GM12891 (cell line): ENCODE data around the gene ZNF516.

Experiments used
- POLR2A ChIP-seq: IDR thresholded peaks from 2 replicates; pipeline ENCODE4 v1.6.1; 2011; ENCODE audit warnings: low read depth, low read length, control low read depth
- TAF1 ChIP-seq: IDR thresholded peaks from 2 replicates; pipeline ENCODE4 v1.6.1; 2011; ENCODE audit warnings: low read depth, low read length, control low read depth

DNA sequence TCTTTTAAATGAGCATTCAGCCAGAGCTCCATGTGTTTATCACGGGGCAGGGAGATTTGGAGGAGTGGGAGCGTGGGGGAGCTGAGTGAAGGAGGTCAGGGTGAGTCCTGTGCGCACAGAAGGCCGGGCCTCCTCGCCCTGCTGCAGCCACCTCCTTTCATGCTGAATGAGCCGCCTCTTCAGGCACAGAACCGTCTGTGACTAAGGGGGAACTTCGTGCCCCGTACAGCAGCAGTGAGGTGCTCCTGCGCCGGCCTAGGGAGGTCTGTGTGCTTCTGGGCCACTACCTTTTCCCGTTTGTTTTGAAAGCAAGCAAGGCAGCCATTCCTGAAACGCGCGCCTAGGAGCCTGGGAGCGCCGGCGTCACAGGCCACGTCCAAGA is 27.1 kb upstream of the ZNF516 start:
- TF ChIP-seq TAF1 = no peak
- TF ChIP-seq POLR2A = no peak
